Peyer's patch (tissue), 4 donors: Measurements from ENCODE around the gene BIN1.

Experiments used
- CTCF ChIP-seq, 6 experiments: fragments of 450-650 bp in 4 of 6; fragments of 200-600 bp in 2 of 6; sonication (generic) in 1 of 6; IDR thresholded peaks; one replicate each; pipeline ENCODE4 v1.5.1; 2017 to 2019; ENCODE audit warnings: antibody characterized with exemption in 6 of 6, mild to moderate bottlenecking in 3 of 6, moderate library complexity in 1 of 6
- POLR2A ChIP-seq, 2 donors: fragments of 450-650 bp; IDR thresholded peaks; one replicate each; pipeline ENCODE4 v1.5.1; 2017; ENCODE audit warnings: antibody characterized with exemption in 2 of 2, mild to moderate bottlenecking in 2 of 2, moderate library complexity in 2 of 2

GRCh38 chr2:127080226-127080937, 26.6 kb downstream of the BIN1 start:
- TF ChIP-seq CTCF (IDR thresholded peaks at IDR 0.05) (no peak), POLR2A (IDR thresholded peaks at IDR 0.05) (no peak)
